ENCODE measurements around the gene GRIK2.

DNA sequence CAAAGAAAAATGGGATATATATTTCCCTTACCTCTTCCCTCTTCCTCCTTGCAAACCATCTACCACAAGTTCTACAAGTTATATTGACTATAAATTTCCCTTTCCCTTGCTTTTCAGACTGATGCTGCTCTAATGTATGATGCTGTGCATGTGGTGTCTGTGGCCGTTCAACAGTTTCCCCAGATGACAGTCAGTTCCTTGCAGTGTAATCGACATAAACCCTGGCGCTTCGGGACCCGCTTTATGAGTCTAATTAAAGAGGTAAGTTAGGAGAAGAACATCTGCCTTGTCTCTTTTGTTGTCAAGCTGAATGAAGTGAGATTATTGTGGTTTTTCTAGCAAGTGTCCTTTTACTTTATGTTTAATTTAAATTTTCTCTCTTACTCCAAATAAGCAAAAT, 406.0 kb downstream of the GRIK2 start:
- TF ChIP-seq, protein P1, sequence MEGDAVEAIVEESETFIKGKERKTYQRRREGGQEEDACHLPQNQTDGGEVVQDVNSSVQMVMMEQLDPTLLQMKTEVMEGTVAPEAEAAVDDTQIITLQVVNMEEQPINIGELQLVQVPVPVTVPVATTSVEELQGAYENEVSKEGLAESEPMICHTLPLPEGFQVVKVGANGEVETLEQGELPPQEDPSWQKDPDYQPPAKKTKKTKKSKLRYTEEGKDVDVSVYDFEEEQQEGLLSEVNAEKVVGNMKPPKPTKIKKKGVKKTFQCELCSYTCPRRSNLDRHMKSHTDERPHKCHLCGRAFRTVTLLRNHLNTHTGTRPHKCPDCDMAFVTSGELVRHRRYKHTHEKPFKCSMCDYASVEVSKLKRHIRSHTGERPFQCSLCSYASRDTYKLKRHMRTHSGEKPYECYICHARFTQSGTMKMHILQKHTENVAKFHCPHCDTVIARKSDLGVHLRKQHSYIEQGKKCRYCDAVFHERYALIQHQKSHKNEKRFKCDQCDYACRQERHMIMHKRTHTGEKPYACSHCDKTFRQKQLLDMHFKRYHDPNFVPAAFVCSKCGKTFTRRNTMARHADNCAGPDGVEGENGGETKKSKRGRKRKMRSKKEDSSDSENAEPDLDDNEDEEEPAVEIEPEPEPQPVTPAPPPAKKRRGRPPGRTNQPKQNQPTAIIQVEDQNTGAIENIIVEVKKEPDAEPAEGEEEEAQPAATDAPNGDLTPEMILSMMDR (IDR thresholded peaks at IDR 0.05), result no peak
- no peak for TF ChIP-seq EP300 (IDR thresholded peaks at IDR 0.05)

Data from esophagus muscularis mucosa (tissue), 3 donors.